ENCODE measurements around the gene ARHGEF18.
A peak's percentile ranks its signal among the peaks of the same experiment; 100 is the strongest.

The ARHGEF18 gene

GRCh38 chr19:7349231-7349591 lies 474 bp downstream of the ARHGEF18 start:
- DNase-seq: no peak
- 90% methylated on average over 6 of the region's 9 CpGs for WGBS

GRCh38 chr19:7349961-7350711 lies 1.4 kb downstream of the ARHGEF18 start:
- H3K14ac ChIP-seq (ENCODE audit: low read length in 2 of 2): no peak overlapping the region
- H3K9ac ChIP-seq (ENCODE audit: low read length): no peak overlapping the region
- no peaks in the 10 kb centered on the region for H3K4me1 ChIP-seq (ENCODE audit: control insufficient read depth, insufficient read depth, low read depth, low read length)
- H3K27me3 ChIP-seq (ENCODE audit: control insufficient read depth in 1 of 2, insufficient read depth in 1 of 2, low read length in 2 of 2): peaks cover 9 to 24% of the 10 kb centered on the region in 2 experiments
- no peak overlapping the region for H2AK5ac ChIP-seq (ENCODE audit: low read length, severe bottlenecking)
- 74% methylated on average over 8 of the region's 8 CpGs for WGBS
- H3K4me2 ChIP-seq (ENCODE audit: low read length, poor library complexity, severe bottlenecking): no peak overlapping the region
- no peak overlapping the region for H3K23ac ChIP-seq (ENCODE audit: low read length in 2 of 2)
- no peak overlapping the region for H4K8ac ChIP-seq (ENCODE audit: low read length)
- no peak overlapping the region for H2BK15ac ChIP-seq (ENCODE audit: low read depth, poor library complexity, severe bottlenecking)
- H2AFZ ChIP-seq (ENCODE audit: low read depth, low read length): no peak overlapping the region
- no peaks in the 10 kb centered on the region for H3K79me1 ChIP-seq (replicated peaks; ENCODE audit: low read length, poor library complexity, severe bottlenecking)
- no peaks in the 10 kb centered on the region for H3K36me3 ChIP-seq (ENCODE audit: control insufficient read depth in 1 of 2, insufficient read depth in 2 of 2, low read depth in 1 of 2, low read length in 2 of 2)
- H3K18ac ChIP-seq (ENCODE audit: low read depth in 1 of 2, low read length in 2 of 2): no peak overlapping the region
- no peak overlapping the region for H3K4me3 ChIP-seq (ENCODE audit: insufficient read depth in 1 of 2, low read depth in 1 of 2, low read length in 2 of 2)
- H3K27ac ChIP-seq (ENCODE audit: low read length, poor library complexity, severe bottlenecking): no peak overlapping the region
- no peak overlapping the region for H4K91ac ChIP-seq (ENCODE audit: low read length)
- H2BK5ac ChIP-seq (ENCODE audit: low read depth, low read length, poor library complexity, severe bottlenecking): no peak overlapping the region
- no peak overlapping the region for H3K4ac ChIP-seq (ENCODE audit: low read depth in 1 of 2, low read length in 2 of 2)
- peaks cover 6% of the 10 kb centered on the region for H3K9me3 ChIP-seq (ENCODE audit: control insufficient read depth, low read length)
- no peak for DNase-seq
- no peak overlapping the region for H2BK12ac ChIP-seq (ENCODE audit: low read length in 2 of 2)
- no peak overlapping the region for H2BK120ac ChIP-seq (ENCODE audit: low read depth, low read length)

More at GRCh38 chr19:7349231-7349591, 474 bp downstream of the ARHGEF18 start:
- Histone ChIP-seq H2AFZ (ENCODE audit: low read depth, low read length) (no peak overlapping the region), H3K9ac (ENCODE audit: low read length) (no peak overlapping the region), H3K18ac (ENCODE audit: low read depth in 1 of 2, low read length in 2 of 2) (no peak overlapping the region), H3K27ac (ENCODE audit: low read length, poor library complexity, severe bottlenecking) (no peak overlapping the region), H4K91ac (ENCODE audit: low read length) (no peak overlapping the region), H3K4me3 (ENCODE audit: insufficient read depth in 1 of 2, low read depth in 1 of 2, low read length in 2 of 2) (no peak overlapping the region), H2AK5ac (ENCODE audit: low read length, severe bottlenecking) (no peak overlapping the region), H2BK12ac (ENCODE audit: low read length in 2 of 2) (no peak overlapping the region), H3K4me1 (ENCODE audit: control insufficient read depth, insufficient read depth, low read depth, low read length) (no peaks in the 10 kb centered on the region), H3K36me3 (ENCODE audit: control insufficient read depth in 1 of 2, insufficient read depth in 2 of 2, low read depth in 1 of 2, low read length in 2 of 2) (no peaks in the 10 kb centered on the region), H4K8ac (ENCODE audit: low read length) (no peak overlapping the region), H3K9me3 (ENCODE audit: control insufficient read depth, low read length) (peaks cover 6% of the 10 kb centered on the region), H2BK15ac (ENCODE audit: low read depth, poor library complexity, severe bottlenecking) (no peak overlapping the region), H3K23ac (ENCODE audit: low read length in 2 of 2) (no peak overlapping the region), H3K27me3 (ENCODE audit: control insufficient read depth in 1 of 2, insufficient read depth in 1 of 2, low read length in 2 of 2) (peaks cover 9 to 29% of the 10 kb centered on the region in 2 experiments), H3K79me1 (replicated peaks; ENCODE audit: low read length, poor library complexity, severe bottlenecking) (no peaks in the 10 kb centered on the region), H3K4ac (ENCODE audit: low read depth in 1 of 2, low read length in 2 of 2) (no peak overlapping the region), H3K14ac (ENCODE audit: low read length in 2 of 2) (no peak overlapping the region), H2BK120ac (ENCODE audit: low read depth, low read length) (no peak overlapping the region), H3K4me2 (ENCODE audit: low read length, poor library complexity, severe bottlenecking) (no peak overlapping the region), H2BK5ac (ENCODE audit: low read depth, low read length, poor library complexity, severe bottlenecking) (no peak overlapping the region)

GRCh38 chr19:7351861-7352260 lies 3.1 kb downstream of the ARHGEF18 start:
- no peak overlapping the region for H3K27ac ChIP-seq (ENCODE audit: low read length, poor library complexity, severe bottlenecking)
- H3K14ac ChIP-seq (ENCODE audit: low read length in 2 of 2): no peak overlapping the region
- no peak overlapping the region for H2AK5ac ChIP-seq (ENCODE audit: low read length, severe bottlenecking)
- no peak overlapping the region for H3K4me2 ChIP-seq (ENCODE audit: low read length, poor library complexity, severe bottlenecking)
- DNase-seq: no peak
- H2BK12ac ChIP-seq (ENCODE audit: low read length in 2 of 2): no peak overlapping the region
- H3K27me3 ChIP-seq (ENCODE audit: control insufficient read depth in 1 of 2, insufficient read depth in 1 of 2, low read length in 2 of 2): peaks cover 6 to 12% of the 10 kb centered on the region in 2 experiments
- H4K8ac ChIP-seq (ENCODE audit: low read length): no peak overlapping the region
- no peak overlapping the region for H2AFZ ChIP-seq (ENCODE audit: low read depth, low read length)
- no peaks in the 10 kb centered on the region for H3K79me1 ChIP-seq (replicated peaks; ENCODE audit: low read length, poor library complexity, severe bottlenecking)
- H3K9me3 ChIP-seq (ENCODE audit: control insufficient read depth, low read length): peaks cover 6% of the 10 kb centered on the region
- H3K4ac ChIP-seq (ENCODE audit: low read depth in 1 of 2, low read length in 2 of 2): no peak overlapping the region
- no peaks in the 10 kb centered on the region for H3K4me1 ChIP-seq (ENCODE audit: control insufficient read depth, insufficient read depth, low read depth, low read length)
- no peak overlapping the region for H2BK15ac ChIP-seq (ENCODE audit: low read depth, poor library complexity, severe bottlenecking)
- H3K9ac ChIP-seq (ENCODE audit: low read length): no peak overlapping the region
- no peak overlapping the region for H2BK5ac ChIP-seq (ENCODE audit: low read depth, low read length, poor library complexity, severe bottlenecking)
- H3K4me3 ChIP-seq (ENCODE audit: insufficient read depth in 1 of 2, low read depth in 1 of 2, low read length in 2 of 2): no peak overlapping the region
- 85% methylated on average over 1 of the region's 1 CpG for WGBS
- no peaks in the 10 kb centered on the region for H3K36me3 ChIP-seq (ENCODE audit: control insufficient read depth in 1 of 2, insufficient read depth in 2 of 2, low read depth in 1 of 2, low read length in 2 of 2)
- no peak overlapping the region for H3K18ac ChIP-seq (ENCODE audit: low read depth in 1 of 2, low read length in 2 of 2)
- no peak overlapping the region for H4K91ac ChIP-seq (ENCODE audit: low read length)
- H2BK120ac ChIP-seq (ENCODE audit: low read depth, low read length): no peak overlapping the region
- no peak overlapping the region for H3K23ac ChIP-seq (ENCODE audit: low read length in 2 of 2)

GRCh38 chr19:7355151-7355820 lies 6.5 kb downstream of the ARHGEF18 start:
- H3K36me3 ChIP-seq (ENCODE audit: control insufficient read depth in 1 of 2, insufficient read depth in 2 of 2, low read depth in 1 of 2, low read length in 2 of 2): no peaks in the 10 kb centered on the region
- no peak overlapping the region for H3K4ac ChIP-seq (ENCODE audit: low read depth in 1 of 2, low read length in 2 of 2)
- peak; percentile 42 for DNase-seq
- WGBS: 77% methylated on average over 11 of the region's 13 CpGs
- no peak overlapping the region for H4K8ac ChIP-seq (ENCODE audit: low read length)
- no peaks in the 10 kb centered on the region for H3K79me1 ChIP-seq (replicated peaks; ENCODE audit: low read length, poor library complexity, severe bottlenecking)
- H3K9me3 ChIP-seq (ENCODE audit: control insufficient read depth, low read length): peaks cover 6% of the 10 kb centered on the region
- peak overlapping the region; percentile 46 for H2BK120ac ChIP-seq (ENCODE audit: low read depth, low read length)
- no peak overlapping the region for H3K18ac ChIP-seq (ENCODE audit: low read depth in 1 of 2, low read length in 2 of 2)
- no peak overlapping the region for H3K27ac ChIP-seq (ENCODE audit: low read length, poor library complexity, severe bottlenecking)
- H2AK5ac ChIP-seq (ENCODE audit: low read length, severe bottlenecking): no peak overlapping the region
- H2BK12ac ChIP-seq (ENCODE audit: low read length in 2 of 2): peak overlapping the region in 1 of 2 experiments; percentile 77
- peaks cover 9 to 21% of the 10 kb centered on the region in 2 experiments for H3K27me3 ChIP-seq (ENCODE audit: control insufficient read depth in 1 of 2, insufficient read depth in 1 of 2, low read length in 2 of 2)
- H3K14ac ChIP-seq (ENCODE audit: low read length in 2 of 2): no peak overlapping the region
- no peak overlapping the region for H2AFZ ChIP-seq (ENCODE audit: low read depth, low read length)
- no peak overlapping the region for H3K23ac ChIP-seq (ENCODE audit: low read length in 2 of 2)
- no peak overlapping the region for H3K4me2 ChIP-seq (ENCODE audit: low read length, poor library complexity, severe bottlenecking)
- H4K91ac ChIP-seq (ENCODE audit: low read length): peak overlapping the region; percentile 15
- peak overlapping the region in 1 of 2 experiments; percentile 73 for H3K4me3 ChIP-seq (ENCODE audit: insufficient read depth in 1 of 2, low read depth in 1 of 2, low read length in 2 of 2)
- no peaks in the 10 kb centered on the region for H3K4me1 ChIP-seq (ENCODE audit: control insufficient read depth, insufficient read depth, low read depth, low read length)
- H3K9ac ChIP-seq (ENCODE audit: low read length): peak overlapping the region; percentile 67
- no peak overlapping the region for H2BK5ac ChIP-seq (ENCODE audit: low read depth, low read length, poor library complexity, severe bottlenecking)
- H2BK15ac ChIP-seq (ENCODE audit: low read depth, poor library complexity, severe bottlenecking): no peak overlapping the region

All from mesenchymal stem cell (in vitro differentiated cells and primary cell).